Chondrocyte (in vitro differentiated cells): ENCODE results near the gene RPS6KA3. TPM values are rescaled to one million over a fixed set of nuclear protein-coding genes. Genes with fewer than 3 reads are reported as not detected.
A peak's percentile ranks its signal among the peaks of the same experiment; 100 is the strongest.

Experiments used
- DNase-seq: peaks from one replicate; pipeline ENCODE4 v3.0.0; 2021; ENCODE audit warnings: mixed read lengths, low spot score
- H3K27ac Mint-ChIP-seq: one replicate; pipeline ENCODE4 v1.8.0; 2021; ENCODE audit warnings: mild to moderate bottlenecking, moderate library complexity, mixed read lengths; ENCODE audit not compliant: unreplicated experiment
- H3K27me3 Mint-ChIP-seq: 2 replicates; pipeline ENCODE4 v1.8.0; 2021; ENCODE audit warnings: low read depth, mixed read lengths
- H3K36me3 Mint-ChIP-seq: 2 replicates; pipeline ENCODE4 v1.8.0; 2021; ENCODE audit warnings: low read depth, mixed read lengths
- H3K4me1 Mint-ChIP-seq: 2 replicates; pipeline ENCODE4 v1.8.0; 2021; ENCODE audit warnings: low read depth, mild to moderate bottlenecking, mixed read lengths
- H3K4me3 Mint-ChIP-seq: one replicate; pipeline ENCODE4 v1.8.0; 2021; ENCODE audit warnings: mild to moderate bottlenecking, moderate library complexity, mixed read lengths; ENCODE audit not compliant: unreplicated experiment
- H3K9me3 Mint-ChIP-seq: 2 replicates; pipeline ENCODE4 v1.8.0; 2021; ENCODE audit warnings: low read depth, mixed read lengths
- CTCF ChIP-seq: fragments of 200-600 bp; sonication (generic); IDR thresholded peaks from 2 replicates; pipeline ENCODE4 v1.5.0; 2021; ENCODE audit warnings: antibody characterized with exemption, mild to moderate bottlenecking, moderate library complexity
- total RNA-seq: library from RNA; stranded (reverse); gene quantifications from 3 replicates; pipeline ENCODE4 v1.2.1, GENCODE V29; 2021

Gene RPS6KA3
- total RNA-seq, 1 donor from 2014 or later: 18.4 TPM

- TF ChIP-seq CTCF: no peak
- Mint-ChIP-seq H3K27ac (no peak overlapping the region), H3K4me1 (peaks cover 18% of the 10 kb centered on the region), H3K9me3 (peaks cover under 1% of the 10 kb centered on the region), H3K27me3 (no peaks in the 10 kb centered on the region), H3K4me3 (peak overlapping the region; percentile 42), H3K36me3 (no peaks in the 10 kb centered on the region)
- no peak for DNase-seq
These were observed 123.6 kb downstream of the RPS6KA3 start for GRCh38 chrX:20143111-20143510.

GRCh38 chrX:20141281-20142220, 125.2 kb downstream of the RPS6KA3 start, which contains the start of gene EIF1AX:
Gene EIF1AX (minus strand): TSS chrX:20141838. CDS start chrX:20141640, 198 bp downstream.
- H3K36me3 Mint-ChIP-seq: no peaks in the 10 kb centered on the region
- no peaks in the 10 kb centered on the region for H3K27me3 Mint-ChIP-seq
- no peak for TF ChIP-seq CTCF
- H3K4me3 Mint-ChIP-seq: peak within 1 kb of the TSS; percentile 84
- peaks cover 18% of the 10 kb centered on the region for H3K4me1 Mint-ChIP-seq
- H3K9me3 Mint-ChIP-seq: no peaks in the 10 kb centered on the region
- peak within 1 kb of the TSS; percentile 92 for H3K27ac Mint-ChIP-seq
- DNase-seq: peak; percentile 97

GRCh38 chrX:20140420-20140819, 126.3 kb downstream of the RPS6KA3 start:
- no peak for DNase-seq
- TF ChIP-seq CTCF: no peak
- Mint-ChIP-seq H3K36me3 (peaks cover 3% of the 10 kb centered on the region), H3K9me3 (no peaks in the 10 kb centered on the region), H3K4me3 (peak overlapping the region; percentile 84), H3K4me1 (peaks cover 18% of the 10 kb centered on the region), H3K27ac (peak overlapping the region; percentile 67), H3K27me3 (no peaks in the 10 kb centered on the region)

GRCh38 chrX:20139966-20140365, 126.7 kb downstream of the RPS6KA3 start:
- peaks cover 18% of the 10 kb centered on the region for H3K4me1 Mint-ChIP-seq
- H3K4me3 Mint-ChIP-seq: peak overlapping the region; percentile 84
- no peak for DNase-seq
- no peaks in the 10 kb centered on the region for H3K27me3 Mint-ChIP-seq
- no peaks in the 10 kb centered on the region for H3K9me3 Mint-ChIP-seq
- H3K27ac Mint-ChIP-seq: no peak overlapping the region
- TF ChIP-seq CTCF: no peak
- peaks cover 3% of the 10 kb centered on the region for H3K36me3 Mint-ChIP-seq

- Mint-ChIP-seq H3K27ac (peak overlapping the region; percentile 39), H3K9me3 (no peaks in the 10 kb centered on the region), H3K4me1 (peaks cover 23% of the 10 kb centered on the region), H3K27me3 (no peaks in the 10 kb centered on the region), H3K36me3 (peaks cover 3% of the 10 kb centered on the region), H3K4me3 (no peak overlapping the region)
- no peak for TF ChIP-seq CTCF
- no peak for DNase-seq
These were observed 130.8 kb downstream of the RPS6KA3 start for GRCh38 chrX:20135944-20136343.
